ENCODE data around the gene PPIP5K2.

The PPIP5K2 gene

DNA sequence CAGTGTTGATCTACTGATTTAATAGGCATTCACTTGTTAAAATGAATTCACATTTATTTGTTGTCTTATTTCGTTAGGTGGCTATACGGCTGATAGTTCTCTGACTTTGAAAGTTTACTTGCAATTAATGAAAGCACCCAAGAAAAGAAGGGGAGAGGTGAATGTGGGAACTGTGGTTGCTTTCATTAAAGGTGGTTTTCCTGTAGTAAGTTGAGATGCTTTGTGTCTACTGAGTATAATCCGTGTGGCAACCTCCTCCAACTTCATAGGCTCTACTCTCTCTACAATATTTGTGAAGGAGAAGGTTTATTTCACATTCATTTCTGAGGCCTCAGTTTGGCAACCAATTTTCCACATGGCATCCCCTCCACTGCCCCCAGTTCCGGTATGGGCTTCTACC lies 125.7 kb downstream of the PPIP5K2 start:
- DNase-seq (ENCODE audit: low read depth, low spot score), result no peak

DNA sequence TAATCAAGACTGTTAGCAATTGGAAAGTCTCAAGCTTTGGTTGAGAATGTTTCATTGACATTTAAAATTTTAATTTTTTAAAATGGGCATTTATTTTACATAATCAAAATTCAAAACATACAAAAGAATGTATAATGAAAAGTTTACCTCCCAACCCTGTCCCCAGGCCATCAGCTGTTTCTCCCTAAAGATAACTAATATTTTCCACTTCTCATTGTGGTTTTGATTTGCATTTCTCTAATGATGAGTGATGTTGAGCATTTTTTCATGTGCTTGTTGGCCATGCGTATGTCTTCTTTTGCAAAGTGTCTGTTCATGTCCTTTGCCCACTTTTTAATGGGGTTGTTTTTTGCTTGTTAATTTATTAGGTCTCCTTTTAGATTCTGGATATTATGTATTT lies 127.0 kb downstream of the PPIP5K2 start:
- no peak for DNase-seq (ENCODE audit: low read depth, low spot score)

DNA sequence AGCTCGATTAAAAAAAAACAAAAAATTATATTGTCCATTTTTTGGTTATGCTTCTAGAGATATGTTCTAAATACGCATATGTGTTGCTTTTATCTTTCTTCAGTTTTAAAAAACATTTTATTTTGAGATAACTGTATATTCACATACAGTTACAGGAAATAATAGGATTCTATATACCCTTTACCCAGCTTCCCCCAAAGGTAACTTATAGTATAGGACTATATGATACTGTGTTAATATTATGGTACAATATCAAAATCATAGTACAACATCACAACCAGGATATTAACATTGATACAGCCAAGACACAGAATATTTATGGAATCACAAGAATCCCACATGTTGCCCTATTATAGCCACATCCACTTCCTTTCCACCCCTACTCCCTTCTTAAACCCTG lies 129.0 kb downstream of the PPIP5K2 start:
- DNase-seq (ENCODE audit: low read depth, low spot score), result no peak

DNA sequence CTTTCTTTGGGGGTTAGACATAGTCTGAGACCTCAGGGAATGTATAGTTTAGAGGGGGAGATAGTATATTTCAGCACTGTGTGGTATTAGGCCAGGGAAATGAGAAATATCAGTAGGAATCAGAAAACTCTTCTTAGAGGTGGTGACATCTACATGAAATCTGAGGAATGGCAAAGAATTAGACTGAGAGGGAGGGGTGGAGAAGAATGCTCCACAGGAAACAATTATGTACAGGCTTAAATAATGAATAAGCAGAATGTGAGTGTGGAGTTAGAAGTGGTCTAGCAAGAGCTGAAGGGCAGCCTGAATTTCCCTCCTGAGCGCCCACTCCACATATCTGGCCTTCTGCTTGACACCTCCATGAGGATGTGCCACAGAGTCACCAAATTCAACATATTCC lies 134.8 kb downstream of the PPIP5K2 start:
- DNase-seq (ENCODE audit: low read depth, low spot score), result no peak

DNA sequence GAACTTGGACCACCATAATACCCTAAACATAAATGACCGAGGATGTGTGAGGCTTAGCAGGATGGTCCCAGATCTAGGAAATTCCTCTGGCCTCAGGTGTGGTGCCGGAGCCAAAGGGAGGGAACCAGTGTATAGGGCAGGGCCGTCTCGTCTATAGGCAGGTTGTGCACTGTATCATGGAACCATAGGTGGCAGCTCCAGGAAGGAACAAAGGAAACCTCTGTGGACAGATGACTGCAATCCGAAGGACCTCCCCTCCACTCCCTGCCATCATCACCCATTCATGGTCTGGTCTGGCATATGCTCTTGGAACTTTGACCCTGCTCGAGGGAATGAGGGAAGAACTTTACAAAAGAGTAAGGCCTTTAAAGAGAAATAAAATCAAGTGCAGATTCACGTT lies 135.6 kb downstream of the PPIP5K2 start:
- no peak for DNase-seq (ENCODE audit: low read depth, low spot score)

DNA sequence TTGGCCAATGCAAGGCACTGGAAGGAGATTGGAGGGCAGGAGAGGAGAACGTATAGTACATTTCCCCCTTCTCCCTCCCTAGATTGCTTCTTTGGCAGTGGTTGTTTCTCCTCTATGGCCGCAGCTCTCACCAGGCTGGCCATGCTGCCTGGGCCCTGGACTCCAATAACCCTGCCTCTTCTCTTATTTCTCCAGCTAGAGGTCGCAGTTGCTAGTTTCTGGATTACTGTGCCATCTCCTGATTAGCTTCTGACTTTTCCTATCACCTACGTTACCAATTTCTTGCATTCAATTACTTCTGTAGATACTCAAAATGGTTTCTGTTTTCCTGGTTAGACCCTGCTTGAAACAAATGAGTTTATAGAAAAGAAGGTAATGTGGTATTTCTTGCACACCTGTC lies 136.1 kb downstream of the PPIP5K2 start:
- DNase-seq (ENCODE audit: low read depth, low spot score), result no peak

DNA sequence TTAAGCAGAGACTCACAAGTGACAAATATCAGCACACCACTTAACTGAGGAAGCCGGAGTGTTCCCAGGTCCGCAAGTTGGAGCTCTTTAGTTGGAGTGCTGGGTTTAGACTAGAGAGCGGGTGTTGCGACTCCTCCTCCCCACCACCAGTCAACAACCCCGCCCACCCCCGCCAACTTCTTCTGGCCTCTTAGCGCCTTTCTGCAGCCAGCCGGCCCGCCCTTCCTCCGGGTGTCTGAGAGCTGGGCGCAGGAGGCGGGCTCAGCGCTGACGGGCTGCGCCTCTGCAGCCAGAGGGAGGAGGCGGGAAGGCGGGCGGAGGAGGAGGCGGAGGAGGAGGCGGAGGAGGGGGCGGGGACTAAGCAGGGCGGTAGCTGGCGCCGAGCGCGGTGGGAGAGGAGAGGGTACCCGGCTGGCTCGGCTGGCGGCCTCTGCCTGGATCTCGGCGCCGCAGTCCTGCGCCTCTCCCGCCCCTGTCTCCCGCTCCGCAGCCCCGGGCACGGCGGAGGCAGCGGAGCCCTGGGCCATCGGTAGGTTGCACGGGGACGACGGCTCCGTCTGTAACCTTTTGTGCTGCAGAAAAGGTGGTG lies 138.4 kb downstream of the PPIP5K2 start, which contains the start of gene MACIR:
Gene MACIR, plus strand, starts transcription at position 396 of the 589 bp plus-strand sequence. CDS start 17,157 bp downstream, outside the sequence.
- DNase-seq (ENCODE audit: low read depth, low spot score), result peak; percentile 97

DNA sequence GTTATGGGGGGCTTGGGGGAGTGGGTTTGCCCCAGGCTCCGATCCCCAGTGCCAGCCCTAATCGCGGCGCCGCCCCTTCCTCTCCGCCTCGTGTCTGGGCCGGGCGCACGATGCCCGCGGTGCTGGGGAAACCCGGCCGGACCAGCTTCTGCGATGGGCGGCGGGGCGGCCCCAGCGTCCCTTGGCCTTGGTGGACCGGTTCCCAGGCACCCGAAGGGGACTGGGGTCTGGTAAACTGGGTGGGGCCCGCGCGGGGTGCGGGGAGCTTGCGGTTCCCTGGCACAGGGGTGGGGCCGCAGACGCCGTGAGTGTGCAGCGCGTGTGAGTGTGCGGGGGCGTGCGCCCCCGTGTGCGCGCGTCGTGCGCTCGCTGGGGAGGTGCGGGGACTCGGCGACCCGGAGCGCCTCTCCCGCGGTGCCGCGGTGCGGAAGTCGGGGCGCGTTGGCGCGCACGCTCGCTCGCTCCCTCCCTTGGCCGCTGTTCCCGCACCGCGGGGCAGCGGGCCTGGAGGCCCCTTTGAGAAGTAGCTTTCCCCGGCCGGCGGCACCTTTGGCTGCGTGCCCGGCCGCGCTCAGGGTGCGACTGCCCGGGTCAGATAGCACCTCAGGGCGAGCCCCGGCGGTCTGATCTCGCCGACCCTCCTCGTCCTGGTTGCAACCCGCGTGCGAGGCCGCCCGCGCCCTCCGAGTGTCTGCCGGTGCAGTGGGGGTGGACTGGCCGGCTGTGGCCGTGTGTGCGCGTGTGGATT lies 139.0 kb downstream of the PPIP5K2 start:
- no peak for DNase-seq (ENCODE audit: low read depth, low spot score)

DNA sequence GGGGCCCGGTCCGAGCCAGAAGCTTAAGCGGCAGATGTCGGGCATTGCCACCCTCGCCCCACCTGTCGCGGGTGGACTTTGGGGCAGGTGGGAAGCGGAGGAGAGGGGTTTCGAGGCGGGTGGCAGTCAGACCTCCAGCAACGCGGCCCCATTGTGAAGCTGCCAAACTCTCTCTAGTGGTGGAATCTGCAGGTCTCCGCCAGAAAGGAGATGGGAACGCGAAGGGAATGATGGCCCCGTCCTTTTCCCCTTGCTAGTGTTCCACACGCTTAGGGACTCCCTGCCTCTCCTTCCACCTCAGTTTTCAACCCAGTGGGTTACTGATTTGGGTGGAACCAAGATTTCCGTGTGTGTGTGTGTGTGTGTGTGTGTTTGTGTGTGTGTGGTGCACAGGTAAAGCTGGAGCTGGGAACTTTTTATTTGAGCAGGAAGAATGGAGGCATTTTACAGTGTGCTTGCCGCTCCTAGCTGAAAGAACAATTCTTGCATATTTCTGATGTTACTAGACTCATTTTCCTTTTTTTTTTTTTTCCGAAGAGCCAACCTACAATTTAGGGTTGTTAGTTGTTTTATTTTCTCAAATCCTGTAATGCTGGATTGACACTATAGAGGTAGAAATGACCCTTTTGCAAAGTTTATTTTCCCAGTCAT lies 139.7 kb downstream of the PPIP5K2 start:
- no peak for DNase-seq (ENCODE audit: low read depth, low spot score)

DNA sequence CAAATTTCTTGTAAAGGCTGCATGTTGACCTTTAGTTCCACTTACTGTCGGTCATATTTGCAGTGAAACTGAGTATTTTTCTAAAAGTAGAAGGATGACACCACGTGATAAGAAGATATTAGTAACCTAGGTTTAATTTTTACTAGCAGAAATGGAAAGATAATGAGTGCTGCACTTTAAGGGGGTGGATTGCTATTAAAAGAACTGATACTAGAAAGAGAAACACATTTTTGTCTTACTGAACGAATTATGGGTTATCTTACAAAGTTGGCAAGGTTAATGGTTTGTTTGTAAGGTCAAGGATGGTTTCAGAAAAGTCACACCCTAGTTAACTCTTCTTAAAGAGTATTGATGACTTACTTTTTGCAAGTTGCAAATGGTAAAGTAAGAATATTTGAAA lies 140.8 kb downstream of the PPIP5K2 start:
- DNase-seq (ENCODE audit: low read depth, low spot score), result no peak
